ENCODE results near the gene CSNK1G2. TPM values are rescaled to one million over a fixed set of nuclear protein-coding genes. Genes with fewer than 3 reads are reported as not detected.

The CSNK1G2 gene
- total RNA-seq, 1 experiment from 2014 or later: 44.4 TPM

DNA sequence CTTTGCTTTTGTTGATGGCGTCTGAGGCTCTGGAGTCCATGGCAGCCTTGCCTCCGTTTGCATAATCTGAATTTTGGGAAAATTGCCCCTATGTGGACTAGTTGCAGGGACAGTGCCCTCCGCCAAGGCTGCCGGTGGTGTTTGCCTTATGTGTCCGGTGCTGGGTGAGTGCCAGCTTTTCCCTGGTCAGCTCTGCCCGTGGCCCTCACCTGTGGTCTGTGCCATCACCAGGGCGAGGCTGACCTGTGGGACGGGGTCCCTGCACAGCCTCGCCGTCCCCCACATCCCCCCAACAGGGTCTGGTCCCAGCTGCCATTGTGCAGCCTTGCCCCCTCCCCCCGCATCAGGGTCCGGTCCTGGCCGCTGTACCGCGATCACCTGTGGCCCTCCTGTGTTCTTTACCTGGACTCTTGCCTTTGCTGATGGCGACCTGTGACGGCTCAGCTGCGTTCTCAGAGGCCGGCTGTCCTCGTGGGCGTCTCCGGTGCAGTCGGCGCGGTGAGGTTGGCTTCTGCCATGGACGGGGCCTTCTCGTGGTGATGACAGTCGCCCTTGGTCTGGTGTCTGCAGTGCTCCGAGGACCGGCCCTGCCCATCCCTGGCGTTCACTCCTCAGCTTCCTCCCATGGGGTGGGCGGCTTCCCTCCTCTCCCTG is 12.6 kb downstream of the CSNK1G2 start:
- ChIA-PET POLR2A (no interaction called here), CTCF (no interaction called here)
- intact Hi-C loops (cut with micrococcal nuclease; ENCODE audit: unreplicated experiment): no loop called here

DNA sequence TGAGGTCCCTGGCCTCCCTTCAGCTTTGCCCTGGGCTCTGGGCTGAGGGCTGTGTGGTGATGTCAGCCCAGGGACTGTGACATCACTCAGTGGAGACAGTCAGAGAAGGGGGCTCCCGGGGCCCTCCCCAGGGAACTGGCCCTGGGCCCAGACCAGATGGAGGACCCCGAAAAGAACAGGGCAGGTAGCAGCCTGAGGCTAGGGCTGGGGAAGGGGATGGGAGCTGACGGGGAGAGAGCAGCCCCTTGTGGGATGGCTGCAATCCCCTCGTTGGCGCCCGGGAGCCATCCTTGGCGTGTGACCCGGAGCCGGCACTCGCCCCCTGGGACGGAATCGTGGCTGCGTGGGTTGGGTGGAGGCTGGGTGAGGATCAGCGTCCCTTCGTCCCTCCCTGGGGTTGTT is 13.6 kb downstream of the CSNK1G2 start:
- H3K9me3 Mint-ChIP-seq (ENCODE audit: unreplicated experiment): no peaks in the 10 kb centered on the region
- H3K27me3 ChIP-seq (replicated peaks; ENCODE audit: control insufficient read depth, insufficient read depth, low read length): no peaks in the 10 kb centered on the region
- CTCF ChIA-PET: no interaction called here
- H3K4me3 ChIP-seq (ENCODE audit: low read depth, low read length): no peak overlapping the region
- no peak overlapping the region for H3K4me3 Mint-ChIP-seq (ENCODE audit: unreplicated experiment)
- TF ChIP-seq, protein P1, sequence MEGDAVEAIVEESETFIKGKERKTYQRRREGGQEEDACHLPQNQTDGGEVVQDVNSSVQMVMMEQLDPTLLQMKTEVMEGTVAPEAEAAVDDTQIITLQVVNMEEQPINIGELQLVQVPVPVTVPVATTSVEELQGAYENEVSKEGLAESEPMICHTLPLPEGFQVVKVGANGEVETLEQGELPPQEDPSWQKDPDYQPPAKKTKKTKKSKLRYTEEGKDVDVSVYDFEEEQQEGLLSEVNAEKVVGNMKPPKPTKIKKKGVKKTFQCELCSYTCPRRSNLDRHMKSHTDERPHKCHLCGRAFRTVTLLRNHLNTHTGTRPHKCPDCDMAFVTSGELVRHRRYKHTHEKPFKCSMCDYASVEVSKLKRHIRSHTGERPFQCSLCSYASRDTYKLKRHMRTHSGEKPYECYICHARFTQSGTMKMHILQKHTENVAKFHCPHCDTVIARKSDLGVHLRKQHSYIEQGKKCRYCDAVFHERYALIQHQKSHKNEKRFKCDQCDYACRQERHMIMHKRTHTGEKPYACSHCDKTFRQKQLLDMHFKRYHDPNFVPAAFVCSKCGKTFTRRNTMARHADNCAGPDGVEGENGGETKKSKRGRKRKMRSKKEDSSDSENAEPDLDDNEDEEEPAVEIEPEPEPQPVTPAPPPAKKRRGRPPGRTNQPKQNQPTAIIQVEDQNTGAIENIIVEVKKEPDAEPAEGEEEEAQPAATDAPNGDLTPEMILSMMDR (IDR thresholded peaks at IDR 0.05; ENCODE audit: insufficient read depth in 1 of 2, low read depth in 1 of 2, low read length in 1 of 2, severe bottlenecking in 1 of 2, unreplicated experiment in 1 of 2): no peak
- no peaks in the 10 kb centered on the region for H3K4me1 ChIP-seq
- no peaks in the 10 kb centered on the region for H3K4me1 Mint-ChIP-seq (ENCODE audit: low read depth, unreplicated experiment)
- H3K9me3 ChIP-seq: no peaks in the 10 kb centered on the region
- DNase-seq: no peak
- intact Hi-C loops (cut with micrococcal nuclease; ENCODE audit: unreplicated experiment): no loop called here
- H3K36me3 Mint-ChIP-seq (ENCODE audit: insufficient read depth, unreplicated experiment): peaks cover 15% of the 10 kb centered on the region
- POLR2A ChIA-PET: no interaction called here
- no peaks in the 10 kb centered on the region for H3K36me3 ChIP-seq (ENCODE audit: control insufficient read depth, insufficient read depth, low read length)
- H3K27ac Mint-ChIP-seq (ENCODE audit: unreplicated experiment): no peak overlapping the region
- no TSS peak for BruUV-seq (replicated peaks)
- no peaks in the 10 kb centered on the region for H3K27me3 Mint-ChIP-seq (ENCODE audit: insufficient read depth, unreplicated experiment)

More for the DNA sequence above, 12.6 kb downstream of the CSNK1G2 start:
- no peaks in the 10 kb centered on the region for H3K27me3 Mint-ChIP-seq (ENCODE audit: insufficient read depth, unreplicated experiment)
- H3K36me3 ChIP-seq (ENCODE audit: control insufficient read depth, insufficient read depth, low read length): no peaks in the 10 kb centered on the region; the same call in 1 of the 2 replicates
- no TSS peak for BruUV-seq (replicated peaks)
- no peak for DNase-seq
- H3K36me3 Mint-ChIP-seq (ENCODE audit: insufficient read depth, unreplicated experiment): peaks cover 22% of the 10 kb centered on the region
- TF ChIP-seq, protein P1 (IDR thresholded peaks at IDR 0.05; ENCODE audit: insufficient read depth in 1 of 2, low read depth in 1 of 2, low read length in 1 of 2, severe bottlenecking in 1 of 2, unreplicated experiment in 1 of 2): no peak
- no peaks in the 10 kb centered on the region for H3K4me1 ChIP-seq
- H3K4me1 Mint-ChIP-seq (ENCODE audit: low read depth, unreplicated experiment): no peaks in the 10 kb centered on the region
- H3K4me3 Mint-ChIP-seq (ENCODE audit: unreplicated experiment): no peak overlapping the region
- H3K27me3 ChIP-seq (replicated peaks; ENCODE audit: control insufficient read depth, insufficient read depth, low read length): no peaks in the 10 kb centered on the region
- no peaks in the 10 kb centered on the region for H3K9me3 Mint-ChIP-seq (ENCODE audit: unreplicated experiment)
- H3K27ac Mint-ChIP-seq (ENCODE audit: unreplicated experiment): no peak overlapping the region
- H3K9me3 ChIP-seq: no peaks in the 10 kb centered on the region
- no peak overlapping the region for H3K4me3 ChIP-seq (ENCODE audit: low read depth, low read length)

DNA sequence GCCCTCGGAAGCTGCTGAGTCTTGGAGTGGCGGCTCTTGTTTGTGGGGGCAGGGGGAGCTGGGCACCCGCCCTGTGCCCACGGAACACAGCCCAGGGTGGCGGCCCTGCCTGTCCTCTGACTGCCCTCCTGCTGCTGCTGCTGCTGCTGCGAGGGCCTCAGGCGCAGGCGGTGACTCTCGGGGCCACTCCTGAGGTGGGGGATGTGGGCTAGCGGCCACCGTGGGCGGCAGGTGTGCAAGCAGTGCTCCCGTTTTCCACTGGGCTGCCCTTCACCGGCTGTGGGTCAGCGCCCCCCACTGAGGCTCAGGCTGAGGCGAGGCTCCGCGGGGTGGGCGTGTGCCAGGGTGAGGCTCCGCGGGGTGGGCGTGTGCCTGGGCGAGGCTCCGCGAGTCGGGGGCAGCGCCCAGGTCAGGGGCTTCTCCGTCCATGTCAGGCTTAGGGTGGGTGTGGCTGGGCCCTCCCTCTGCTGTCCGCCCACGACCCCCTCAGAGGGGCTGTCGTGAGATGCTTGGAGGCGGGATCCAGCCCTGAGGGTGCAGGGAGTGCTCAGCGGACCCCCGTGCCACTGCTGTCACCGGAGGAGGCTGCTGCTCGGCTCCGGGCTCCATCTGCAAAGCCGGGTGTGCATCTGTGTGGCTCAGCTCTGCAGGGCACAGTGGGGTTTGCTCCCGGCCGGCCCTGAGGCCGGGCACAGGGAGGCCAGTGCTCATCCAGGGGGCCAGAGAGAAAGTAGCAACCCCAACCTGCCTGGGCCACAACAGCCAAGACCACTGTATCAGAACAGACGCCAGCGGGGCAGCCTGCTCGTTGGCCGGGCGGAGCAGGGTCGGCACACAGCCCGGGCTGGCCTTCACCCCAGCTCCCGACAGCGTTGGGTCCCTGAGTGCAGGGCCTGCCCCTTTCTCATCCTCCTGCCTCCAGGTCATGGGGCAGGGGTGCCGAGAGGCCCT is 14.5 kb downstream of the CSNK1G2 start:
- TF ChIP-seq, protein P1 (IDR thresholded peaks at IDR 0.05; ENCODE audit: insufficient read depth in 1 of 2, low read depth in 1 of 2, low read length in 1 of 2, severe bottlenecking in 1 of 2, unreplicated experiment in 1 of 2): no peak
- BruUV-seq (replicated peaks): no TSS peak
- no peak for DNase-seq
- Mint-ChIP-seq H3K4me1 (ENCODE audit: low read depth, unreplicated experiment) (no peaks in the 10 kb centered on the region), H3K9me3 (ENCODE audit: unreplicated experiment) (no peaks in the 10 kb centered on the region), H3K27ac (ENCODE audit: unreplicated experiment) (no peak overlapping the region), H3K36me3 (ENCODE audit: insufficient read depth, unreplicated experiment) (peaks cover 12% of the 10 kb centered on the region), H3K4me3 (ENCODE audit: unreplicated experiment) (no peak overlapping the region), H3K27me3 (ENCODE audit: insufficient read depth, unreplicated experiment) (no peaks in the 10 kb centered on the region)
- CTCF ChIA-PET: no interaction called here
- no peaks in the 10 kb centered on the region for H3K9me3 ChIP-seq
- no peaks in the 10 kb centered on the region for H3K36me3 ChIP-seq (ENCODE audit: control insufficient read depth, insufficient read depth, low read length)
- no peaks in the 10 kb centered on the region for H3K4me1 ChIP-seq
- intact Hi-C loops (cut with micrococcal nuclease; ENCODE audit: unreplicated experiment): no loop called here
- H3K4me3 ChIP-seq (ENCODE audit: low read depth, low read length): no peak overlapping the region
- no peaks in the 10 kb centered on the region for H3K27me3 ChIP-seq (replicated peaks; ENCODE audit: control insufficient read depth, insufficient read depth, low read length)
- POLR2A ChIA-PET: no interaction called here
